Measurements from ENCODE around the gene ACIN1. TPM values are rescaled to one million over a fixed set of nuclear protein-coding genes. Genes with fewer than 3 reads are reported as not detected.

The ACIN1 gene
- total and polyA plus RNA-seq, 9 of the 15 experiments (the other 6 are each of a cell fraction or from before 2014, with no cell fraction given), result 5.0 to 196 (median 129) TPM

- TF ChIP-seq PRDM10 (IDR thresholded peaks at IDR 0.05; ENCODE audit: partially characterized antibody) (peak; percentile 14), GATA2 (CRISPR knock-in tag; IDR thresholded peaks at IDR 0.05) (0 out of 2 replicates have a peak, but pooled peaks have one; percentile 9), FOXP1 (CRISPR knock-in tag; IDR thresholded peaks at IDR 0.05) (peak; percentile 81), SNIP1 (IDR thresholded peaks at IDR 0.05; ENCODE audit: low read depth) (peak; percentile 97), SMAD2 (IDR thresholded peaks at IDR 0.05; ENCODE audit: low read depth, low read length) (no peak), FOXJ3 (CRISPR knock-in tag; IDR thresholded peaks at IDR 0.05) (no peak), RBFOX2 (IDR thresholded peaks at IDR 0.05; ENCODE audit: low read depth, low read length) (peak; percentile 97), EP400 (IDR thresholded peaks at IDR 0.05) (peak; percentile 2; the same call in 1 of the 2 replicates), ZNF121 (CRISPR knock-in tag; conservative IDR thresholded peaks at IDR 0.05) (no peak), ZBTB33 (CRISPR knock-in tag; IDR thresholded peaks at IDR 0.05) (no peak), ARNT (IDR thresholded peaks at IDR 0.05) (no peak), HDAC1 (IDR thresholded peaks at IDR 0.05) (0 out of 4 replicates have a peak, but pooled peaks of 1 of the 2 experiments have one; percentile 52), STAG1 (CRISPR knock-in tag; IDR thresholded peaks at IDR 0.05; ENCODE audit: borderline replicate concordance) (no peak), MTF1 (CRISPR knock-in tag; IDR thresholded peaks at IDR 0.05; ENCODE audit: borderline replicate concordance) (no peak), MAZ (CRISPR knock-in tag; conservative IDR thresholded peaks at IDR 0.05 in 1 of 2, IDR thresholded peaks at IDR 0.05 in 1 of 2) (peak; percentile 64 to 91), KDM4B (IDR thresholded peaks at IDR 0.05; ENCODE audit: borderline replicate concordance in 2 of 2, low read depth in 1 of 2) (0 out of 4 replicates have a peak, but pooled peaks of 1 of the 2 experiments have one; percentile 30), MLX (CRISPR knock-in tag; conservative IDR thresholded peaks at IDR 0.05) (no peak), NEUROD1 (IDR thresholded peaks at IDR 0.05; ENCODE audit: borderline replicate concordance, low read depth, low read length, partially characterized antibody) (no peak), RAD21 (CRISPR knock-in tag; conservative IDR thresholded peaks at IDR 0.05 in 1 of 2, IDR thresholded peaks at IDR 0.05 in 1 of 2) (0 out of 4 replicates have a peak, but pooled peaks of 1 of the 2 experiments have one; percentile 12), PHB (CRISPR knock-in tag; IDR thresholded peaks at IDR 0.05) (peak; percentile 27; the same call in 1 of the 2 replicates), ZNF77 (CRISPR knock-in tag; IDR thresholded peaks at IDR 0.05) (no peak), NR1H2 (CRISPR knock-in tag; IDR thresholded peaks at IDR 0.05) (0 out of 2 replicates have a peak, but pooled peaks have one; percentile 51)
Measured at GRCh38 chr14:23094666-23095195, at the start of gene ACIN1 (continued).

Data from K562 (cell line).